Duodenal mucosa (tissue), 2 donors: ENCODE results near the gene SLC31A1.

ENCODE experiments used
- H3K27ac ChIP-seq: one replicate; pipeline ENCODE4 v1.7.0; 2013; ENCODE audit warnings: low read depth, low read length
- H3K27me3 ChIP-seq, 2 donors: one replicate each; pipeline ENCODE4 v1.7.0; 2013; ENCODE audit warnings: low read length in 2 of 2, control low read depth in 1 of 2; ENCODE audit not compliant: insufficient read depth in 2 of 2, control insufficient read depth in 1 of 2
- H3K36me3 ChIP-seq, 2 donors: one replicate each; pipeline ENCODE4 v1.7.0; 2013; ENCODE audit warnings: low read length in 2 of 2, control low read depth in 1 of 2; ENCODE audit not compliant: insufficient read depth in 2 of 2, control insufficient read depth in 1 of 2
- H3K4me1 ChIP-seq, 2 donors: one replicate each; pipeline ENCODE4 v1.7.0; 2013; ENCODE audit warnings: low read length in 2 of 2, control low read depth in 1 of 2; ENCODE audit not compliant: insufficient read depth in 2 of 2, control insufficient read depth in 1 of 2
- H3K4me3 ChIP-seq, 2 donors: one replicate each; pipeline ENCODE4 v1.7.0; 2013; ENCODE audit warnings: low read length in 2 of 2, low read depth in 1 of 2
- H3K9ac ChIP-seq, 2 donors: one replicate each; pipeline ENCODE4 v1.7.0; 2013; ENCODE audit warnings: low read length in 2 of 2, low read depth in 1 of 2
- H3K9me3 ChIP-seq, 2 donors: one replicate each; pipeline ENCODE4 v1.7.0; 2013; ENCODE audit warnings: low read length in 2 of 2, control low read depth in 1 of 2; ENCODE audit not compliant: control insufficient read depth in 1 of 2

Gene SLC31A1

GRCh38 chr9:113255438-113255837 lies 34.1 kb downstream of the SLC31A1 start:
- Histone ChIP-seq H3K27ac (no peak overlapping the region), H3K9ac (no peak overlapping the region), H3K27me3 (no peaks in the 10 kb centered on the region), H3K9me3 (peaks cover 3 to 4% of the 10 kb centered on the region in 2 donors), H3K36me3 (peaks cover 19 to 20% of the 10 kb centered on the region in 2 donors), H3K4me3 (no peak overlapping the region), H3K4me1 (peaks cover 0 to 13% of the 10 kb centered on the region in 2 donors)

DNA sequence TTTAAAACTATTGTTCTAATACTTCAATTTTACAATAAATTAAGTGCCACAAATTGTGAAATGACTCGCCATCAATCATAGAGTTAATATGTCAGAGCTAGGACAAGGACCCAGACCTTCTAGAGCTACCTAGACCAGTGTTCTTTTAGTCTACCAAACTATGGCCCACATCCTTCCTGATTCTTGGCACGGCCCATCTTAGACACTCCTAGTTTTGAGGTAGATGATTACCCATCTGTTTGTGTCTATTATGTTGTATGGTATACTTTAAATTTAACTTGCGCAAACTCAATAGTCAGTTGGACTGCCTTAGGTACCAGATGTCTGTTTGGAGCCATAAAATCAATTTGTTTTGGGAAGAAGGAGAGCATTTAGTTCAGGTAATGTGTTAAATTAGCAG lies 36.5 kb downstream of the SLC31A1 start:
- H3K4me1 ChIP-seq: peaks cover 7 to 21% of the 10 kb centered on the region in 2 donors
- no peak overlapping the region for H3K27ac ChIP-seq
- peaks cover 27 to 34% of the 10 kb centered on the region in 2 donors for H3K36me3 ChIP-seq
- no peak overlapping the region for H3K4me3 ChIP-seq
- H3K9ac ChIP-seq: no peak overlapping the region
- no peaks in the 10 kb centered on the region for H3K9me3 ChIP-seq
- H3K27me3 ChIP-seq: no peaks in the 10 kb centered on the region

DNA sequence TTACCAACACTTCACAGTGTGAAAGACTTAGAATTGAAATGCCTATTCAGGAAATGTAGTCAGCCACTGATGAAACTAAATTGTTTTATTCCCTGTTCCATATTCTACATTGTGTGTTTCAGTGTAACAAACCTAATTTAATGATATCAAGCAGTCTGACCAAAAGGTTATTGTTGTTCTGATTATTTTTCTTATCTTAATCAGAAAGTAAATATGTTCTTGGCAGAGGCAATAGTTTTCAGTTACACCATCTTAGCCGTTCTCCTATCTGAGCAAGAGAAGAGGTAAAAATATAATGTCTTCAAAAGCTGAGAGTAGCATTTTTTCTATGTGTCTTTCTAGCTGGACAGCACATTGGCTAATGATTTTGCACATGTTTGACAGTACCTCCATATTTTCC lies 36.9 kb downstream of the SLC31A1 start:
- H3K36me3 ChIP-seq: peaks cover 27 to 34% of the 10 kb centered on the region in 2 donors
- peaks cover 7 to 21% of the 10 kb centered on the region in 2 donors for H3K4me1 ChIP-seq
- no peaks in the 10 kb centered on the region for H3K27me3 ChIP-seq

GRCh38 chr9:113261917-113262671 lies 40.8 kb downstream of the SLC31A1 start:
- Histone ChIP-seq H3K4me1 (peaks cover 7 to 21% of the 10 kb centered on the region in 2 donors), H3K9ac (no peak overlapping the region), H3K27ac (no peak overlapping the region), H3K9me3 (no peaks in the 10 kb centered on the region), H3K4me3 (no peak overlapping the region), H3K36me3 (peaks cover 23 to 40% of the 10 kb centered on the region in 2 donors), H3K27me3 (no peaks in the 10 kb centered on the region)

More for the DNA sequence above, 36.9 kb downstream of the SLC31A1 start:
- Histone ChIP-seq H3K4me3 (no peak overlapping the region), H3K27ac (no peak overlapping the region), H3K9me3 (no peaks in the 10 kb centered on the region), H3K9ac (no peak overlapping the region)

- Histone ChIP-seq H3K36me3 (peaks cover 21 to 53% of the 10 kb centered on the region in 2 donors), H3K27ac (no peak overlapping the region), H3K4me3 (no peak overlapping the region), H3K4me1 (peaks cover 9 to 10% of the 10 kb centered on the region in 2 donors), H3K27me3 (no peaks in the 10 kb centered on the region), H3K9me3 (no peaks in the 10 kb centered on the region), H3K9ac (no peak overlapping the region)
These were observed 44.8 kb downstream of the SLC31A1 start for GRCh38 chr9:113266174-113266573.

DNA sequence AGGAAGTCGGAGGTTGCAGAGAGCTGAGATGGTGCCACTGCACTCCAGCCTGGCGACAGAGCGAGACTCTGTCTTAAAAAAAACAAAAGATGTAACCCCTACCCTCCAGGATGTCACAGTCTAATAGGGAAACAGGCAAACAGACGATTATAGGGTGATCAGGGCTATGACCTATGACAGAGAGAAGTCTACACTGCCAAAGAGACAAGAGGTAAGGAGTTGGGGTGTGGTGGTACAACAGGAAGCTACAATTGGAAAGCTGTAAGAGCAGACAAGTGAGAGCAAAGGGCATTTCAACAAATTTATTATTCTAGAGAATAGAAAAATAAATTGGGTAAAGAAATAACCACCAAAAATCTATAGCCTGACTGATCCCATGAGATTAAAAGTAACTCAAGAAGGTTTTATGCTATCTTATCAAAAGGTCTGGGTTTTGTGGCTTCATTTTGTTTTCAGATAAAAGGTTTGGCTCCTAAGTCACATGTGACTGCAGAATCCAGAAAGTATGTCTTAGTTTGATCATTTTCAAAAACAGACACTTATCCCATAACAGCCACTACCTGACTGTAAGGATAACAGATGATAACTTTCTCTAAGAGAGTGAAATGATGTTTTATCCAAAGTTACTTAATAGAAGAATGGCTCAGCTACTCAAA lies 46.7 kb downstream of the SLC31A1 start:
- H3K4me3 ChIP-seq: no peak overlapping the region
- H3K9ac ChIP-seq: no peak overlapping the region
- peaks cover 0 to 3% of the 10 kb centered on the region in 2 donors for H3K4me1 ChIP-seq
- no peaks in the 10 kb centered on the region for H3K9me3 ChIP-seq
- no peaks in the 10 kb centered on the region for H3K27me3 ChIP-seq
- peaks cover 22 to 59% of the 10 kb centered on the region in 2 donors for H3K36me3 ChIP-seq
- no peak overlapping the region for H3K27ac ChIP-seq

DNA sequence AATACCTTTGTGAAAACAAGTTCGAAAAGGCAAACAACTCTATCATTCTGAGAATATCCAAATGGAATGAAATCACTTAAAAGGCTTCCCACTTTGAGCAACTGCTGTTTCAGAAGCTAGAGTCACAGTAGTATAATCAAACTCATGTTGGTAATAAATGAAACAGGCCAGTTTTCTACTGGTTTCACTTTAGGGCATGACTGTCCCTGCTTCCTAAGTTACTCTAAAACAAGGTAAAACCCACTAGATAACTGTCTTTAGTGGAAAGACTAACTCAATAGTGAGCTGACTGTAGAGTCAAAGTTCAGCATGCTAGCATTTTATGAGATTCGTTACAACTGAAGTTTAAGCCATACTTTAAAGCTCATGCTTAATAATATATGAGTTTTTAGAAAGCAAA lies 48.0 kb downstream of the SLC31A1 start:
- H3K27me3 ChIP-seq: no peaks in the 10 kb centered on the region
- no peak overlapping the region for H3K9ac ChIP-seq
- H3K9me3 ChIP-seq: no peaks in the 10 kb centered on the region
- peaks cover 7 to 8% of the 10 kb centered on the region in 2 donors for H3K4me1 ChIP-seq
- H3K36me3 ChIP-seq: peaks cover 22 to 63% of the 10 kb centered on the region in 2 donors
- H3K4me3 ChIP-seq: no peak overlapping the region
- H3K27ac ChIP-seq: no peak overlapping the region

- Histone ChIP-seq H3K27ac (no peak overlapping the region), H3K27me3 (no peaks in the 10 kb centered on the region), H3K4me3 (no peak overlapping the region), H3K9me3 (no peaks in the 10 kb centered on the region), H3K4me1 (peaks cover 7 to 11% of the 10 kb centered on the region in 2 donors), H3K9ac (no peak overlapping the region), H3K36me3 (peaks cover 22 to 63% of the 10 kb centered on the region in 2 donors)
These were observed 48.5 kb downstream of the SLC31A1 start for GRCh38 chr9:113269871-113270270.

- Histone ChIP-seq H3K36me3 (peaks cover 19 to 44% of the 10 kb centered on the region in 2 donors), H3K4me3 (peak overlapping the region; percentile 90 to 93), H3K9me3 (no peaks in the 10 kb centered on the region), H3K9ac (peak overlapping the region; percentile 74 to 97), H3K4me1 (peaks cover 14 to 17% of the 10 kb centered on the region in 2 donors), H3K27me3 (no peaks in the 10 kb centered on the region), H3K27ac (peak overlapping the region; percentile 74)
These were observed 53.3 kb downstream of the SLC31A1 start for GRCh38 chr9:113274474-113275156.
